ENCODE results near the gene ZRANB1. TPM values are rescaled to one million over a fixed set of nuclear protein-coding genes. Genes with fewer than 3 reads are reported as not detected.
A peak's percentile ranks its signal among the peaks of the same experiment; 100 is the strongest.

ZRANB1 gene
- total RNA-seq, 2 experiments from 2014 or later: 14.5 to 17.0 TPM

- no peaks in the 10 kb centered on the region for H3K9me3 ChIP-seq (ENCODE audit: low read length)
- H3K4me1 ChIP-seq (ENCODE audit: insufficient read depth, low read length, poor library complexity, severe bottlenecking): peaks cover 33% of the 10 kb centered on the region
- no peaks in the 10 kb centered on the region for H3K79me2 ChIP-seq (ENCODE audit: insufficient read depth, low read depth, low read length)
- H4K20me1 ChIP-seq (ENCODE audit: insufficient read depth, low read length): no peaks in the 10 kb centered on the region
- H3K27ac ChIP-seq (ENCODE audit: low read depth, low read length, poor library complexity, severe bottlenecking): no peak overlapping the region
- POLR2A ChIA-PET: interaction anchor here (0.6 to 1.6 kb wide), 3 partner anchors 19 to 940 kb away, joined by 3 to 6 read pairs (median 3); no protein-coding TSS in a partner anchor
- intact Hi-C loops (cut with micrococcal nuclease; ENCODE audit: unreplicated experiment): loop anchor here (1.0 kb wide), 1 partner anchor 69 kb away; no protein-coding TSS in a partner anchor
- H2AFZ ChIP-seq (ENCODE audit: low read length): no peak overlapping the region
- H3K9me2 ChIP-seq (ENCODE audit: insufficient read depth, low read length): no peaks in the 10 kb centered on the region
- DNase-seq (ENCODE audit: low spot score): no peak
- CTCF ChIA-PET (ENCODE audit: unreplicated experiment): interaction anchor here (1.6 kb wide), 1 partner anchor 70 kb away, joined by 7 read pairs; no protein-coding TSS in a partner anchor
- no peak for TF ChIP-seq EZH2phosphoT487 (IDR thresholded peaks at IDR 0.05; ENCODE audit: borderline replicate concordance, low read depth, low read length)
- TF ChIP-seq CTCF (conservative IDR thresholded peaks at IDR 0.05; ENCODE audit: low read length): no peak
- H3K36me3 ChIP-seq (ENCODE audit: insufficient read depth, low read length): peaks cover 15% of the 10 kb centered on the region
- no peak overlapping the region for H3K4me3 ChIP-seq (ENCODE audit: low read depth, low read length, poor library complexity, severe bottlenecking)
- BruUV-seq (replicated peaks): no TSS peak
- H3K4me2 ChIP-seq (ENCODE audit: low read length): no peak overlapping the region
Observed at GRCh38 chr10:124991835-124992234, 49.9 kb downstream of the ZRANB1 start.

DNA sequence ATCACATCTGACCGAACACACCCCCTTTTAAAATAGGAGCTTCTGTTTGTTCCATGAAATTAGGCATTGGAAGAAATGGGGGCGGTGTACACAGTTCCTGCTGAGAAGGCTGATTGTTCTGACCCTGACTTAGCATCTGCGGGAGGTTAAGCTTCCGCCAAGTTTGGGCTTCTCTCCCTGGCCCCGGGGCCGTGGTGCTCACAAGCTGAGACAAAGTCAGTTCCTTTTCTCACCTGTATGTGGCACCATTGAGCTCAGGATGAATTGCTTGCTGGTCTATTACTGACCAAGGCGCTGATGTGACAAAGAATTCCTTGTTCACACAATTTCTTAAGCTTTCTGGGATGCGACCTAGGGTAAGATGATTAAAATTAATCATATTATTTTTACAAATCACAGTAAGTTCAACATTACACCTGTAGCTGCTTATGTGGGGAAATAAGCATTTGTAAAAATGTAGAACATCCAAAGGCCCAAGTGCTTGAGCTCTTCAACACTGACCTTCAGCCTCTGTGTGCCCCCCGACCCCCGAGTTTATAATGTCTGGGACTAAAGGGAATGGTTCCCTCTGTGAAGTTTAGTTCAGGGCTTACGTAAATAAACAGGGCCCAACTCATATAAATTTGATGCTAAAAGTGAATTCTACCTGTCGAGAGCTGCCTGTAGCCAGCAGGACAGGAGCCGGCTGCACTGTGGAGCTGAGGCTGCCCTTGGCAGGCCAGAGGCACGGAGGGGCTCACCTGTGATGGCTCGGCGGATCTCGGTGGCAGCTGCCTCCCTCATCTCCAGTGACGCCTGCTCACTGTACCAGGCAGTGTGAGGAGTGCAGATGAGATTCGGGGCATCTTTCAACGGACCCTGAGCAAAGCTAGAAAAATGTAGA is 50.8 kb downstream of the ZRANB1 start:
- TF ChIP-seq EZH2phosphoT487 (IDR thresholded peaks at IDR 0.05; ENCODE audit: borderline replicate concordance, low read depth, low read length): no peak
- peak; percentile 79 for TF ChIP-seq CTCF (conservative IDR thresholded peaks at IDR 0.05; ENCODE audit: low read length)
- ChIA-PET CTCF (ENCODE audit: unreplicated experiment) (interaction anchor here (1.6 kb wide), 1 partner anchor 69 kb away, joined by 7 read pairs; no protein-coding TSS in a partner anchor), POLR2A (interaction anchor here (0.6 to 1.6 kb wide), 6 partner anchors 9 to 941 kb away, joined by 3 to 6 read pairs (median 3); no protein-coding TSS in a partner anchor)
- Histone ChIP-seq H3K9me2 (ENCODE audit: insufficient read depth, low read length) (no peaks in the 10 kb centered on the region), H3K9me3 (ENCODE audit: low read length) (no peaks in the 10 kb centered on the region), H3K4me1 (ENCODE audit: insufficient read depth, low read length, poor library complexity, severe bottlenecking) (peaks cover 28% of the 10 kb centered on the region), H4K20me1 (ENCODE audit: insufficient read depth, low read length) (no peaks in the 10 kb centered on the region), H2AFZ (ENCODE audit: low read length) (no peak overlapping the region), H3K4me3 (ENCODE audit: low read depth, low read length, poor library complexity, severe bottlenecking) (no peak overlapping the region), H3K36me3 (ENCODE audit: insufficient read depth, low read length) (peaks cover 8% of the 10 kb centered on the region), H3K79me2 (ENCODE audit: insufficient read depth, low read depth, low read length) (no peaks in the 10 kb centered on the region), H3K4me2 (ENCODE audit: low read length) (no peak overlapping the region), H3K27ac (ENCODE audit: low read depth, low read length, poor library complexity, severe bottlenecking) (no peak overlapping the region)
- intact Hi-C loops (cut with micrococcal nuclease; ENCODE audit: unreplicated experiment): loop anchor here (1.0 kb wide), 1 partner anchor 69 kb away; no protein-coding TSS in a partner anchor
- BruUV-seq (replicated peaks): no TSS peak
- DNase-seq (ENCODE audit: low spot score): peak; percentile 65

All from OCI-LY7 (cell line).